NK-92 (cell line): ENCODE data around the gene NSMF.

Experiments used
- DNase-seq: peaks from one replicate; lab custom pipeline; 2025; ENCODE audit not compliant: unreplicated experiment; lab: John Stamatoyannopoulos, UW

The NSMF gene

DNA sequence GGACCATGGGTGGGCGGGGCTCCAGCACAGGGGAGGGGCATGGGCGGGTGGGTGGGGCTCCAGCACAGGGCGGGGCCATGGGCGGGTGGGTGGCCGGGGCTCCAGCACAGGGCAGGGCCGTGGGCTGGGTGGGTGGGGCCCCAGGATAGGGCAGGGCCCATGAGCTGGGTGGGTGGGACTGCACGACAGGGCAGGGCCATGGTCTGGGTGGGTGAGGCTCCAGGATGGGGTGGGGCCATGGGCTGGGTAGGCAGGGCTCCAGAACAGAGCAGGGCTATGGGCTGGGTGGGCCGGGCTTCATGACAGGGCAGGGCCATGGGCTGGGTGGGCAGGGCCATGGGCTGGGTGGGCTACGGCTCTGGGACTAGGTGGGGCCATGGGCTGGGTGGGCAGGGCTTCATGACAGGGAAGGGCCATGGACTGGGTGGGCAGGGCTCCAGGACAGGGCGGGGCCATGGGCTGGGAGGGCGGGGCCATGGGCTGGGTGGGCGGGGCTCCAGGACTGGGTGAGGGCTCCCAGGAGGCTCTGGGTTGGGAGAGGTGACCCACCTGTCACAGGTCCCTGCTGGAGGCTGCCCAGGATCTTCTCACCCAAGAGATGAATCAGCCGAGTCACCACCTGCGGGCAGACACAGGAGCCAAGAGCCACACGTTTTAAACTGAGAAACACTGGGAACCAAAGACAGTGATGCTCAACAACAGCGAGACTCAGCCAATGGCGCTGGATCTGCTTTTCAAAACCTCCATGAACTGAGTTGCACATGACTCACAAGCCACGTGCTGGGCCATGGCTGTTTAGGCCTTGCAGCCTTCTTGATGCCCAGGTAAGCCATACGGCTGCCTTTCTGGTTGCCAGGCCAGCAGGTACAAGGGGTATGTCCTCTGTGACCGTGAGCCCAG, 33.6 kb upstream of the NSMF start:
- DNase-seq, result no peak

DNA sequence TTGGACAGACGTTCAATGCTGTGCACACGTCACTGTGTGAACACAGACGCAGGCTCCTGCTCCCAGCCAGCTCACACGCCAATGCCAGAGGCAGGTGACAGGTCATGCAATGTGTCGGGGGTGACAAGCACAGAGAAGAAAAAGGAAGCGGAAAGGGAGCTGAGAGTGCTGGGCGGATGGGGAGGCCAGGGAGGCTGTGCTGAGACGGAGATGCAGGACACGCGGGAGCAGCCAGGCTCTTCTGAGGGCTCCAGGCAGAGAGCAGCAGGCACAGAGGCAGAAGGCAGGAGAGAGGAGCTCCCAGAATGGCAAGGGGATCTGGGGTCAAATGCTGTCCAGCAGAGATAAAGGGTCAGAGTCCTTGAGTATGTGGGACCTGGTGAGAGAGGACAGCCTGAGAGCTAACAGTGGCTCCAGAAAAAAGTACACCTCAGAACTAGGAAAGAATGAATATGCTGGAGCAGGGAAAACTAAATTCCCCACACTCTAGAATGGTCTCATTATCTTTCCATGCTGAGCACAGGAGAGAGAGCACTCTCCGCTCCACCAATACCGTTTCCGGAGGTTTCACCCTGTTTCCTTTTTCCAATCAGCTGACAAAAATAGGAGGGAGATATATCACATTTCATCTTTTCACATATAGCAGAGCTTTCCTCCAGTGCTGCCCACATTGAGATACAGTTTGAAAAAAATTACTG, 32.8 kb upstream of the NSMF start:
- DNase-seq, result no peak

DNA sequence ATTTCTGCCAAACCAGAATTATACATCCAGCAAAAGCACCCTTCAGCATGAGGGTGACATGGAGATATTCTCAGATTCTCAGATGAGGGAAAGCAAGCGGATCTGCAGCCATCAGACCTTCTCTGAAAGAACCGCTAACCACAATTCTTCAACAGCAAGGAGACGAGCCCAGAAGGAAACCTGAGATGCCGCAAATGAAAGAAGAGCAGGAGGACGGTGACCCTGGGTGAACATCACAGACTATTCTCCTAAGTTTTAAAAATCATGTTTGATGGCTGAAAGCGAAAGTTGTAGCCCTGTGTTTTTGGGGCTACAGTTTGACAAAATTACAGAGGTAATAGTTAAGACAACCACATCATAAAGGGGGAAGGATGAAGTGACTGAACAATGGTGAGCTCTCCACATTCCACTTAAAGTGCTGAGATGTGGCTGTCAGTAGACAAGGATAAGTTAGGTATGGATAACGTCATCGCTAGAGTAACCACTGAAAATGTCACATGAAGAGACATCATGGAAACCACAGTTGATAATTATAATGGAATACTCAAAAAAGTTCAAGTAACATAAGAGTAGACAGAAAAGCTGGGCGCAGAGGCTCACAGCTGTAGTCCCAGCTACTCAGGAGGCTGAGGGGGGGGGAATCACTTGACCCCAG, 31.5 kb upstream of the NSMF start:
- DNase-seq, result no peak

DNA sequence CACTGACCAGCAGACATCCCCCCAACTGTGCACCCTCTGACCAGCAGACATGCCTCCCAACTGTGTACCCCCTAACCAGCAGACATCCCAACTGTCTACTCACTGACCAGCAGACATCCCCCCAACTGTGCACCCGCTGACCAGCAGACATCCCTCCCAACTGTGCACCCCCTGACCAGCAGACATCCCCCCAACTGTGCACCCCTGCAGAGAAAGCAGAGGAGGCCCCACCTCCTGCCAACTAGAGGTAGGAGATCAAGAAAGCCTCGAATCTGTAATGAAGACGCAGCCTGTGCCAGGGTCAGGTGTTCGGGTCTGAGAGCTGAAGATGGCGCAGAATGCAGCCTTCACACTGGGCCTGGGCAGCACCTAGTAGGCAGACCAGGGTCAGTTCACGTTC, 29.8 kb upstream of the NSMF start:
- DNase-seq, result no peak

DNA sequence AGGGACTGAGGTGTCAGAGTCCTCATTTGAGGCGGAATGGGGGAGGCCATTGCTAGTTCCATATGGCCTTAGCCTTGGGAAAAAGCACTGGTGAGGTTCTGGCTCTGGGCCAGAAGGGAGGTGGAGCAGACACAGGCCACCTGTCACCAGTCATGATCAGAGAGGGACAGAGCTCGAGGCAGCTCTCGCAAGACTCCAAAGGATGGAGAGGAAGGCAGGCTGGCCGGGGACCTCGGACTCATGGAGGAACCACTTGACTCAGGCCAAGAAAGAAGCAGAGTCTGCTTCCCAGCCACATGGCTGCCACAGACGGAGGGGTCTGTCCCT, 29.2 kb upstream of the NSMF start:
- no peak for DNase-seq

DNA sequence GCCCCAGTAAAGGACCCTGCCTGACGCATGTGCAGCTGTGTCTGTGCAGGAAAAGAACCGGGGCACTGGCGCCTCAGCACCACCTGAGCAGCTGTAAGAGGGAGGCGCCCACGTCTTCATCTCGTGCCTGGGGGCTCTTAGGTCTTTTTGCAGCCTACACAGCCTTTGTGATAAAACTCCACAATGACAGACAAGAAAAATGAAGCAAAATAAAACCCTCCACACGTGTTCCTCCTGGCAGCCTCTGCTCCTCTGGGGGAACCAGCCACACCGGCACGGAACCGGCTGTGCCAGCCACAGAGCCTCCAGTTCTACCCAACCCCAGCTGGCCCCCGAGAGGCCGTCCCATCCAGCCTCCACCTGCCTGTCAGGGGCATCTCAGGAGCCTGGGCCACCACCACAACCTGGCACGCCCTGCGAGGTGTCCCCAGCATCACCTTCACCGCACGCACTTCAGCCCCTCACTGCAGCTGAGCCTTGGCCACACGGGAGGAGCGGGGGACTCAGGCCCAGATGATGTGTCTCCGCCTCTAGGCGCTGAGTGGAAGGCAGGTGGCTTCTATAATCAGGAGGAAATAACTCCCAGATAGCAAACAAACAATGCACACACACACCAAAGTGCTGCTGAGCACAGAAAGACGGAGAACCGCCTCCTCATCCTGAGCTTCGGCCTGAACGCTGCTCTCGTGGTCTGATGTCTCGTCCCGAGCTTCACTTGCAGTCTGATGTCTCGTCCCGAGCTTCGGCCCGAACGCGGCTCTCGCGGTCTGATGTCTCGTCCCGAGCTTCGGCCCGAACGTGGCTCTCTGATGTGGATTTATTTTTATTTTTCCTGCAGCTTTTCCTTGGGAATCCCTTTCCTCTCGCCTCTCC, 28.6 kb upstream of the NSMF start:
- DNase-seq, result no peak

DNA sequence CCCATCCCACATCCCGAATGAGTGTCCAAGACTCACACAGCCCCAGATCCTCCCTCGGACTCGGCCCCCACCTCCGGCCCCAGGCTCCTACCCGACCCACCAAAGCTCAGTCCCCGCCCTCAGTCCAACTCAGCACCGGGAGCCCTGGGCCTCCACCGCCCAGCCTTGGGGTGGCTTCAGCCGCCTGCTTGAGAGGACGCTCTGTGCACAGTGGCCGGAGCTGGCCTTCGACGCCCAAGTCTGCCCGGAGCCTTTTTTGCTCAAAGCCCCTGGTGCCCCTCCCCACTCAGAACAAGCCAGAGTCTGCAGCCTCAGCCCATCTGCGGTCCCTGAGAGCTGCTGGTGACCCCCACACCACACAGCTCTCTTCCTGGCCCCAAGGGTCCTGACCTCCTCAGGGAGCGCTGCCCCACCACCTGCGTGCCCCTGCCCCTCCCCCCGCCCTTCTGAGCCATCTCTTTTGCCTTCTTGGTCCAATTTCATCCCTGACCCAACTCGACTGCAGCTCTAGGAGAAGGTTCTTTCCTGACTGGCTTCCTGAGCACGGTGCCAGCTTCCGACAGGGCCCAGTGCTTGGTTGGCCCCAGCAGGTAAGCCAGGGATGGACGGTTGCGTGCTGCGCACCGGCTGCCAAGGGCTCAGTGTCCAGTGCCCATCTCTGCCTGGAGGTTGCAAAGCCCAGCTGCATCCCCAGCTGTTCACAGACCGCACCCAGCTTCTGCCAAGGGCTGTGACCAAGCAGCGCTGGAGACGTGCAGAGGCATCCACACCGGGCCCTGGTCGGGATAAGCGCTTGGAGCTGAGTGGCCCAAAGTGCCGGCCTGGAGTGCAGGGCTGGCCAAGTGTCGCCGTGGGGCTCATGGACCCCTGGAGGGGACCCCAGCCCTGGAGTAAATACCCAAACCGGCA, 27.7 kb upstream of the NSMF start:
- no peak for DNase-seq

DNA sequence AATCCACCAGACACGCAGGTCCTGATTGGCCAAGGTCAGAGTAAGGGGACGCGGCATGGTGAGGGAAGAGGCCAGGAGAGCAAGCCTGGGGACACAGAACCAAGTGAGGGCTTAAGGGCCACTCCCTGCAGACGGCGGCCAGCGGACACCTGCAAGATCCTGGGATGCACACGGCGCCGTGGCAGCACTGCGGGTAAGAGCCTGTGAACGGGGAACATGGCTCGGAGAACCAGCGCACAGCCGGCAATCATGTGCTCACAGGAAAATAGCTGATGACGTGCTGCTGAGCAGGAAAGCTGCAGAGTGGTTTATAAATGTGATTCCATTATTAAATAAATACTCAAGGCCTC, 27.0 kb upstream of the NSMF start:
- no peak for DNase-seq

DNA sequence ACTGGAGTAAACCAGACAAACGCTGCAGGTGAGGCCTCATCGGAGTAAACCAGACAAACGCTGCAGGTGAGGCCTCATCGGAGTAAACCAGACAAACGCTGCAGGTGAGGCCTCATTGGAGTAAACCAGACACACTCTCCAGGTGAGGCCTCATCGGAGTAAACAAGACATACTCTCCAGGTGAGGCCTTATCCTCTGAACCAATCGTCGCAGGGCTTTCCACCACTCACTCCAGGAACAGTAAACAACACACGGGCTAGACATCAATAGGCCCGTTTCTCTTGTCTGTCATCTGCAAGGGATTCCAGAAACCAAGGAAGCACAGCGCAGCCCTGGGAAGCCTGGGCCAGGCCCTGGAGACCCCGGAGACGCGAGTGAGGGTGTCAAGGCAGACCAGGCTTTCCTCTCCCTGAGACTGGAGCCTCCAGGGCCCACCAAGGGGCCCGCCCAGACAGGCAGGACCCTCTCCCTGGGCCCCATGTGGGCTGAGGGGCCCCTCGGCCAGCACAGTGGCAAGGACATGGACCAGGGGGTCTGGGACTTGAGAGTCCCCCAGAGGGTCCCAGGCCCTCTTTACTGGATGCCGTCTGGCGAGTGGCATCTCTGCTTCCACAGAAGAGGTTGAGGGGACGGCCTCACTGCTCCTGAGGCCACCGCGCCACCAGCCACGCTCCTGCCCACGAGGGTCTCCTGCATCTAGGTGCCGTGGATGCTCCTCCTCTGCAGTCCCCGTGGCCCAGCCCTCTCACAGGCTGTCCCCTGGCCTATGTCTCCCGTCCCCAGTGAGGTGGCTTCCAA, 26.4 kb upstream of the NSMF start:
- no peak for DNase-seq

DNA sequence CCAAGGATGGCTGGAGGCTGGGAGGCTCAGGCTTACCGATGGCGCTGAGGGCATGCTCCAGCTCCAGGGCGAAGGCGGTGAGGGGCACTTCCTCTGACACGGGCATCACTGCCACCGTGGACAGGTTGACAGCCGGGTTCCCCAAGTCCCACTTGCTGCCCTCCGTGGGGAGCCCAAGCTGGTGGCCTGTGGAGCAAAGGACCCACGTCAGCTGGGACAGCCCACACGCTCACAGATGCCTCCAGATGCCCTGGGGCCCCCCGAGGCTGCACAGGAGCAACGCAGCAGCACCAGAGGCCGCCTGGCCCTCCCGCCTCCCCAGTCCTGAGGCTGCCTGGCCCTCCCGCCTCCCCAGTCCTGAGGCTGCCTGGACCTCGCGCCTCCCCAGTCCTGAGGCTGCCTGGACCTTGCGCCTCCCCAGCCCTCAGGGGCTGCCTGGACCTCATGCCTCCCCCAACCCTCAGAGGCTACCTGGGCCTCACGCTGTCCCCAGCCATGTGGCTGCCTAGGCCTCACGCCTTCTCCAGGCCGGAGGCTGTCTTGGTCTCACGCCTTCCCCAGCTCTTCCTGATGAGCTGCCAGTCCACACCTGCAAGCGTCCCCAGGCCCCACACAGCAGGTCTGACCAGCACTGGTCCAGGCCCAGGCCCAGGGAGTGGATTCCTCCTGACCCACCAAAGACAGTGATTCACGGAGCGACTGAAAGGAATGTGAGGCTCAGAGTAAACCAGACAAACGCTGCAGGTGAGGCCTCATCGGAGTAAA, 25.6 kb upstream of the NSMF start:
- DNase-seq, result no peak

DNA sequence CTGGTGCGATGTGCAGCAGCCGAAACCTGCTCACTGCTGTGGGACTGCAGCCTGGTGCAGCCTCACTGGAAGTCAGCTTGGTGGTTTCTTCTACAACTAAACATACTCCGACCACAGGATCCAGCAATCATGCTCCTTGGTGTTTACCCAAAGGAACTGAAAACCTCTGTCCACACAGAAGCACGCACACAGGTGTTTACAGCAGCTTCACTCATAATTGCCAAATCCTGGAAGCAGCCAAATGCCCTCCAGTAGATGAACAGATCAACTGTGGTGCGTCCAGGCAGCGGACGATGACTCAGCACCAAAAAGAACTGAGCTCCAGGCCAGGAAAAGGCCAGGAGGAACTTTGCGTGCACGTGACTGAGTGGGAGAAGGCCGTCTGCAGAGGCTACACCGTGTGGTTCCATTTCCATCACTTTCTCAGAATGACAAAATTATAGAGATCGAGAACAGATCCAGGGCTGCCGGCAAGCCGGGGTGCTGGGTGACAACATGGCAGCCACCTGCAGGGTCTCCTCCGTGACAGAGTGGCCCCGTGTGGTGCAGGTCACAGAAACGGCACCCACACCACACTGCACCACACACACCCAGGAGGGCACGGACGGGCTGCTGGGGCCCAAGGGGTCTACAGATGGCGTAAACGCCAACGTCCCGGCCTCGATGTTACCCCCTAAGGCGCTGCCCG, 23.1 kb upstream of the NSMF start:
- DNase-seq, result no peak

DNA sequence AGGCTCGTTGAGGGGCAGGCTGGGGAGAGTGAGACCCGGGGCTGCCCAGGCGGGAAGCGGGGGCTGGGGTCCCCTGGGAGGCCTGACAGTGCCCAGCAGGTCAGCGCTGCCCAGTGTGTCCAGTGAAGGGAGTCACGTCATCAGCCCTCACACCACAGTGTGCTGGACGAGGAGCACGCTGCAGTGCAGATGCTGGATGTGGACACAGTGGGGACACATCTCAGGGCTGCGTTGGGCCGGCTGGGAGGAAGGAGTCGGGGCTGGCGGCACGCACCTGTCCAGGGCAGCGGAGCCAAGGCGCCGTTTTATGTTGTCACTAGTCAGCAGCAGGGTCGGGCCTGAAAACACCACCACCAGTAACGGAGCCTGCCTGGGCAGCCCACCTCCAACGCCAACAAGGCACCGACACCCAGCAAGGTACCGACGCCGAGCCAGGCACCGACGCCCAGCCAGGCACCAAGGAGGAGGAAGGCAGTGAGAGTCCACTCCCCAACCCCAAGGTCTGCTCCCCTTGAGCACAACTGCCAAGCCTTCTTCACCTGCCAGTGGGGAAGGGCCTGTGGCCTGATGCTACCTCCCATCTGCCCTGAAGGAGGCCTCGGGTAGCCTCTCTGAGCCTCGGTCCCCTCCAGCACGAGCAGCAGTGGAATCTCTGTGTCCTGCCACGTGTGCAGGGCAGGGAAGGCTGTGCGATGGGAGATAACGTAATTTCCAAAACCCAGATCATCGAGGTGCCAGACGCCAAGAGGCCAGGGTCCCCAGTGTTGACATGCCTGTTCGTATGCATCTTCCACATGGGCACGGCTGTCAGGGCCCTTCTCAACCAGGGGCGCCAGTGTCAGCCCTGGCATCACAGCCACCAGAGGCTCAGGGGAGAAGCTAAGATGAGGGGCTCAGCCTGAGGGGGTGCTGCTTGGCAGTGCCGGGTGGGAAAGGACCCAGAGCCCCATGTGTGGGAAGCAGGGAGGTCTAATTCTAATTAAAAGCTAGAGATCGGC, 21.9 kb upstream of the NSMF start:
- no peak for DNase-seq

DNA sequence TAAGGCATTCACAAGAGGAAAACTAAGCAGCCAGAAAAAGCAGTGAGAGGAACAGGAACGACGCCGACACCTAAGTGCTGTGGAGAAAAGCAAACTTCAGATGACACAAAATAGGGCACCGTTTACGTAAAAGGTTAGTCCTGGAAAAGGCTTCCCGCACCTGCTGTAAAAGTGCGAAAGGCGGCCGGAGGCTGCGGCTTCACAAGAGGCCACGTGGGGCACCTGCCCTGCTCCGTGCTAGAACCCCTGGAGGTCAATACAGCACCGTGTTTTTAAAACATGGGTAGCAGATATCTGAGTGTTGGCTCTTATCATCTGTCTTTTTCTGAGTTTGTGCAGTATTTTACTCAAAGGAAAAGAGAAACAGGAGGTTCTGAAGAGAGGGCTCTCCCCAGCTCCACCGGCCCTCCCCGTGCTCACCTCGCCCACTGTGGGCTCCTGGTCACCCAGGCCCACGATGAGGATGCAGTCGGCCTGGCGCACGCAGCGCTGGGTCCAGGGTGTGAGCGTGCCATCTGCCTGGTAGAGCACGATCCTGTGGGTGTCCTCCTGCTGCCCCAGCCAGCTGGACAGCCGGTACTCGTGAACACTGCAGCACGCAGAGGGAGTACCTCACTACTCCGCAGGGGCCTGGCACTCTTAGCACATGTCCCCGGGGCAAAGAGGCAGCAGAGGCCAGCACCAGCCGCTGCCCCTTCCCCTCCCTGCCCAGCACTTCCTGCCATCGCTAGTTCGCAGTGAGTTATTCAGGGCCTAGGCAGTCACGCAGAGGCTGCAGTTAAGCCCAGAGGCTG, 21.0 kb upstream of the NSMF start:
- no peak for DNase-seq

DNA sequence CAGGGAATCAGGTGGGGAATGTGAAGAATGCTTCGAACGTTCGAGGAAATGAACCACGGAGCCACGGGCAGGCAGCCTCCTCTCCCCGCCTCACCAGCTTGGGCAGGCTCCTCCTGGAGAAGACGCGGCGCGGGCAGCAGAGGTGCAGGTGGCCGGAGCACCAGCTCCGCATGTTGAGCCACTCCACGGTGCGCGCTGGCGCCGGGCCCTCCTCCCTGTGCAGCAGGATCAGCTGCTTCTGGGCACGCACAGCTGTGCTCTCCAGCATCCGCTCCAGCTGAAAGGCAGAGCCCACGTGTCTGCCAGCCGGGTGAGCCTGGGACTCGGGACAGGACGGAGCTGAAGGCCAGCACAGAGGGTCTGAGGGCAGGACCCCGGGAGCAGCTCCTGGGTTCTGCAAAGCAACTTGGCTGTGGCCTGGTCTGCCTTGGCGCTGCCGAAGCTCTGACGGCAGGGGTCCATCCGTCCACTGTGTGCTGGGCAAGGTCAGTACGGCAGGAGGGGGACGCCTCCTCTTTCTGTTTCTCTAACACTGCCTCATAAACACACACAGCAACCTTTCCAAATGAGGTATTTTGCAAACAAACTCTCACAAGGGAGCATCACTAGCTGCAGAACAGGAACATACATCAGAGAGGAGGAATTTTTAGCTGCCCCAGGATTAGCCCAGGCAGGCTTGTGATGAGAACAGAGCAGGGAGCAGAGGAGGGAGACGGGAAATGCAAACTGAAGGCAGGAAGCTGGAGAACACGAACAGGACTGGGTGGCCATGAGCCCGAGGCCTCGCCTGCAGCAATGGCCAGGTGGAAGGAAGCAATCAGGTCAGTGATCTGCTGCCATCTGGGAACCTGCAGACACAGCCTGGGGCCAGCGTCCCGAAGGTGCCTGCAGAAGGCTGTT, 20.1 kb upstream of the NSMF start:
- no peak for DNase-seq

DNA sequence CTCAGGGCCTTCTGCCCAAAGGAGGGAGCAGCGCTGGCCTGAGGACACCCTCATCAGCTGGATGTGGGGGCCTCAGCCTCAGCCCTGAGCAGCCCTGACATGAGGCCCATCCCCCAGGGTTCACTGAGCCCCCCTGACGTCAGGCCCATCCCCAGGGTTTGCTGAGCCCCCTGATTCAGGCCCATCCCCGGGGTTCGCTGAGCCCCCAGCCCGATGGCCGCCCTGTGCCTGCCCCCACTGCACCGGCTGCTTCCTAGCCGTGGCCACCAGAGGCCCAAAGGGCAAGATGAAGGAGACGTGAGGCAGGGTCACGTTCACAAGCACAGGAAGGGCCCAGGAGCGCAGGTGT, 19.5 kb upstream of the NSMF start:
- DNase-seq, result no peak
